B cell (primary cell): ENCODE results near the gene CACNG4. TPM values are rescaled to one million over a fixed set of nuclear protein-coding genes. Genes with fewer than 3 reads are reported as not detected.

ENCODE experiments used
- ATAC-seq: fragments of 200-7000 bp; cut with Tn5 transposase; one replicate; pipeline ENCODE4 v1.10.0; 2021; ENCODE audit warnings: low read depth, mild to moderate bottlenecking, moderate number of reproducible peaks, moderate library complexity
- CTCF ChIA-PET: fragments of 350-600 bp; sonication (Branson Sonifier 250); formaldehyde crosslinking; loops from one replicate; lab custom pipeline; 2021; ENCODE audit warnings: antibody characterized with exemption, inconsistent platforms; lab: Charles Lee
- POLR2A ChIA-PET: fragments of 350-600 bp; sonication (Branson Sonifier 250); formaldehyde crosslinking; loops from one replicate; lab custom pipeline; 2021; ENCODE audit warnings: antibody characterized with exemption; lab: Charles Lee
- DNase-seq: peaks from one replicate; pipeline ENCODE4 v3.0.0; 2013
- H2AFZ ChIP-seq: 2 replicates; pipeline ENCODE4 v1.6.1; 2012; ENCODE audit warnings: mild to moderate bottlenecking, low read depth, low read length; ENCODE audit not compliant: insufficient read depth, poor library complexity, severe bottlenecking
- H3K27ac ChIP-seq, 2 donors: 1 replicate in 1 of 2; 2 replicates in 1 of 2; pipeline ENCODE4 v1.5.1; 2012 to 2013; ENCODE audit warnings: low read length in 2 of 2, mild to moderate bottlenecking in 2 of 2, moderate library complexity in 1 of 2
- H3K27me3 ChIP-seq, 4 experiments: fragments of 200-600 bp in 1 of 4; sonication (generic) in 1 of 4; replicated peaks in 1 of 4; 1 replicate in 2 of 4; 2 replicates in 2 of 4; pipeline versions ENCODE4 v1.6.1 to v1.7.0; 2013 to 2016; ENCODE audit warnings: low read length in 3 of 4, mild to moderate bottlenecking in 2 of 4, mixed read lengths in 1 of 4, moderate library complexity in 1 of 4; ENCODE audit not compliant: insufficient read depth in 4 of 4, control insufficient read depth in 3 of 4; ENCODE audit errors: control extremely low read depth in 1 of 4
- H3K36me3 ChIP-seq, 2 experiments: replicated peaks in 1 of 2; 1 replicate in 1 of 2; 2 replicates in 1 of 2; pipeline versions ENCODE4 v1.6.1 to v1.7.1; 2013; ENCODE audit warnings: low read length in 1 of 2; ENCODE audit not compliant: insufficient read depth in 2 of 2, control insufficient read depth in 1 of 2; ENCODE audit errors: control extremely low read depth in 1 of 2, extremely low read depth in 1 of 2
- H3K4me1 ChIP-seq, 2 donors: fragments of 200-600 bp in 1 of 2; sonication (generic) in 1 of 2; 1 replicate in 1 of 2; 2 replicates in 1 of 2; pipeline versions ENCODE4 v1.5.1 to v1.6.1; 2013 to 2017; ENCODE audit warnings: low read length in 2 of 2; ENCODE audit not compliant: control insufficient read depth in 2 of 2, insufficient read depth in 2 of 2
- H3K4me2 ChIP-seq: replicated peaks from 2 replicates; pipeline ENCODE3; 2012; ENCODE audit warnings: mild to moderate bottlenecking, low read depth, low read length; ENCODE audit not compliant: poor library complexity, severe bottlenecking
- H3K4me3 ChIP-seq, 5 experiments: fragments of 200-600 bp in 1 of 5; sonication (generic) in 1 of 5; 1 replicate in 3 of 5; 2 replicates in 2 of 5; pipeline versions ENCODE4 v1.5.1 to v1.7.0; 2011 to 2016; ENCODE audit warnings: low read length in 4 of 5, mild to moderate bottlenecking in 4 of 5, low read depth in 2 of 5, control low read depth in 1 of 5, moderate library complexity in 1 of 5; ENCODE audit not compliant: insufficient read depth in 1 of 5; ENCODE audit errors: control extremely low read depth in 1 of 5, extremely low read depth in 1 of 5
- H3K79me2 ChIP-seq: fragments of 200-600 bp; sonication (generic); one replicate; pipeline ENCODE4 v1.6.0; 2016; ENCODE audit warnings: low read length; ENCODE audit not compliant: control insufficient read depth, insufficient read depth
- H3K9ac ChIP-seq: fragments of 200-600 bp; sonication (generic); 2 replicates; pipeline ENCODE4 v1.6.1; 2017; ENCODE audit warnings: mild to moderate bottlenecking, low read length, moderate library complexity
- H3K9me3 ChIP-seq, 3 donors: one replicate each; pipeline versions ENCODE4 v1.6.1 to v1.7.1; 2013; ENCODE audit warnings: low read length in 2 of 3; ENCODE audit not compliant: control insufficient read depth in 2 of 3, insufficient read depth in 1 of 3; ENCODE audit errors: control extremely low read depth in 1 of 3
- H4K20me1 ChIP-seq: 2 replicates; pipeline ENCODE4 v1.6.0; 2012; ENCODE audit warnings: mild to moderate bottlenecking, low read length; ENCODE audit not compliant: insufficient read depth, control insufficient read depth, poor library complexity, severe bottlenecking
- H3K27ac Mint-ChIP-seq: one replicate; pipeline ENCODE4 v1.8.0; 2021; ENCODE audit warnings: mixed read lengths
- H3K27me3 Mint-ChIP-seq: one replicate; pipeline ENCODE4 v1.8.0; 2021; ENCODE audit warnings: mixed read lengths
- H3K4me1 Mint-ChIP-seq: one replicate; pipeline ENCODE4 v1.8.0; 2021; ENCODE audit warnings: mixed read lengths
- H3K4me3 Mint-ChIP-seq: one replicate; pipeline ENCODE4 v1.8.0; 2021; ENCODE audit warnings: mixed read lengths
- H3K9me3 Mint-ChIP-seq: one replicate; pipeline ENCODE4 v1.8.0; 2022; ENCODE audit warnings: mixed read lengths; ENCODE audit not compliant: insufficient read depth
- EZH2 ChIP-seq: IDR thresholded peaks from 2 replicates; pipeline ENCODE4 v1.6.1; 2012; ENCODE audit warnings: borderline replicate concordance, low read depth, mild to moderate bottlenecking, moderate library complexity, low read length; ENCODE audit not compliant: insufficient read depth, poor library complexity, severe bottlenecking
- whole genome bisulfite sequencing: methylation state at CpG from one replicate; pipeline ENCODE4 v1.1.5; 2013; ENCODE audit warnings: missing lambda C conversion rate; ENCODE audit not compliant: insufficient coverage; 5-methylcytosine and 5-hydroxymethylcytosine counted together
- intact Hi-C: fragments of 100-400 bp; cut with micrococcal nuclease; formaldehyde crosslinking; loops from one replicate; pipeline ENCODE4 v1.10.0; 2022
- polyA plus RNA-seq: library from polyadenylated mRNA; depleted of rRNA; stranded (reverse); fragments of >200 nt; gene quantifications from 2 replicates; pipeline ENCODE4 v1.2.3, GENCODE V29; 2012
- total RNA-seq, 2 donors: library from RNA; stranded (reverse); fragments of 120-200 nt in 1 of 2; gene quantifications; 1 replicate in 1 of 2; 2 replicates in 1 of 2; pipeline versions ENCODE4 v1.2.3 to v1.2.4, GENCODE V29; 2013 to 2022
- TF ChIP-seq, protein P1 (sequence below): fragments of 200-600 bp; IDR thresholded peaks from one replicate; pipeline ENCODE4 v1.8.0; 2022; ENCODE audit warnings: antibody characterized with exemption, mild to moderate bottlenecking

Gene CACNG4
- total and polyA plus RNA-seq, 2 donors (not counting 1 experiment from before 2014, with no cell fraction given) = not detected

GRCh38 chr17:67078292-67078691 lies 113.8 kb downstream of the CACNG4 start:
- H3K4me3 Mint-ChIP-seq = no peak overlapping the region
- ATAC-seq (no peak), DNase-seq (no peak)
- Histone ChIP-seq H4K20me1 (peaks cover 7% of the 10 kb centered on the region), H3K9ac (no peak overlapping the region), H3K4me2 (no peak overlapping the region), H3K4me1 (peaks cover 7 to 12% of the 10 kb centered on the region in 2 donors), H3K27me3 (no peaks in the 10 kb centered on the region), H3K27ac (no peak overlapping the region), H3K79me2 (no peaks in the 10 kb centered on the region), H2AFZ (no peak overlapping the region), H3K9me3 (no peaks in the 10 kb centered on the region), H3K4me3 (no peak overlapping the region), H3K36me3 (peaks cover 12 to 38% of the 10 kb centered on the region in 2 experiments)
- TF ChIP-seq, protein P1, sequence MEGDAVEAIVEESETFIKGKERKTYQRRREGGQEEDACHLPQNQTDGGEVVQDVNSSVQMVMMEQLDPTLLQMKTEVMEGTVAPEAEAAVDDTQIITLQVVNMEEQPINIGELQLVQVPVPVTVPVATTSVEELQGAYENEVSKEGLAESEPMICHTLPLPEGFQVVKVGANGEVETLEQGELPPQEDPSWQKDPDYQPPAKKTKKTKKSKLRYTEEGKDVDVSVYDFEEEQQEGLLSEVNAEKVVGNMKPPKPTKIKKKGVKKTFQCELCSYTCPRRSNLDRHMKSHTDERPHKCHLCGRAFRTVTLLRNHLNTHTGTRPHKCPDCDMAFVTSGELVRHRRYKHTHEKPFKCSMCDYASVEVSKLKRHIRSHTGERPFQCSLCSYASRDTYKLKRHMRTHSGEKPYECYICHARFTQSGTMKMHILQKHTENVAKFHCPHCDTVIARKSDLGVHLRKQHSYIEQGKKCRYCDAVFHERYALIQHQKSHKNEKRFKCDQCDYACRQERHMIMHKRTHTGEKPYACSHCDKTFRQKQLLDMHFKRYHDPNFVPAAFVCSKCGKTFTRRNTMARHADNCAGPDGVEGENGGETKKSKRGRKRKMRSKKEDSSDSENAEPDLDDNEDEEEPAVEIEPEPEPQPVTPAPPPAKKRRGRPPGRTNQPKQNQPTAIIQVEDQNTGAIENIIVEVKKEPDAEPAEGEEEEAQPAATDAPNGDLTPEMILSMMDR = no peak
- TF ChIP-seq EZH2 = no peak
- ChIA-PET POLR2A (no interaction called here), CTCF (no interaction called here)
- H3K27ac Mint-ChIP-seq = no peak overlapping the region
- no peaks in the 10 kb centered on the region for H3K27me3 Mint-ChIP-seq
- over 99% methylated on average over 10 of the region's 11 CpGs for WGBS
- H3K4me1 Mint-ChIP-seq = peaks cover 12% of the 10 kb centered on the region
- intact Hi-C loops = no loop called here
- no peaks in the 10 kb centered on the region for H3K9me3 Mint-ChIP-seq

- no peaks in the 10 kb centered on the region for H3K9me3 Mint-ChIP-seq
- TF ChIP-seq, protein P1 = no peak
- TF ChIP-seq EZH2 = no peak
- Histone ChIP-seq H3K27me3 (no peaks in the 10 kb centered on the region), H3K4me1 (peaks cover 7 to 12% of the 10 kb centered on the region in 2 donors), H3K9ac (no peak overlapping the region), H3K36me3 (peaks cover 15 to 39% of the 10 kb centered on the region in 2 experiments), H2AFZ (no peak overlapping the region), H3K79me2 (no peaks in the 10 kb centered on the region), H4K20me1 (peaks cover 13% of the 10 kb centered on the region), H3K4me2 (no peak overlapping the region), H3K9me3 (no peaks in the 10 kb centered on the region), H3K27ac (no peak overlapping the region), H3K4me3 (no peak overlapping the region)
- peaks cover 16% of the 10 kb centered on the region for H3K4me1 Mint-ChIP-seq
- no peak overlapping the region for H3K4me3 Mint-ChIP-seq
- no peaks in the 10 kb centered on the region for H3K27me3 Mint-ChIP-seq
- no peak overlapping the region for H3K27ac Mint-ChIP-seq
- ATAC-seq (no peak), DNase-seq (no peak)
- ChIA-PET CTCF (no interaction called here), POLR2A (no interaction called here)
- WGBS = 93% methylated on average over 2 of the region's 2 CpGs
- intact Hi-C loops = no loop called here
Measured at GRCh38 chr17:67079491-67079890, 115.0 kb downstream of the CACNG4 start.
